Loucy (cell line): ENCODE results near the gene CGB3.

ENCODE experiments used
- EZH2phosphoT487 ChIP-seq: fragments of 200-600 bp; IDR thresholded peaks from 2 replicates; pipeline ENCODE4 v1.6.1; 2018; ENCODE audit warnings: antibody characterized with exemption, mild to moderate bottlenecking, moderate library complexity, borderline replicate concordance
- TF ChIP-seq, protein P1 (sequence below): fragments of 200-600 bp; sonication (generic); conservative IDR thresholded peaks from 2 replicates; pipeline ENCODE4 v1.5.1; 2014; ENCODE audit warnings: mild to moderate bottlenecking, antibody characterized with exemption, low read length

GRCh38 chr19:49010453-49010852 is 13.7 kb downstream of the CGB3 start:
- TF ChIP-seq, protein P1, sequence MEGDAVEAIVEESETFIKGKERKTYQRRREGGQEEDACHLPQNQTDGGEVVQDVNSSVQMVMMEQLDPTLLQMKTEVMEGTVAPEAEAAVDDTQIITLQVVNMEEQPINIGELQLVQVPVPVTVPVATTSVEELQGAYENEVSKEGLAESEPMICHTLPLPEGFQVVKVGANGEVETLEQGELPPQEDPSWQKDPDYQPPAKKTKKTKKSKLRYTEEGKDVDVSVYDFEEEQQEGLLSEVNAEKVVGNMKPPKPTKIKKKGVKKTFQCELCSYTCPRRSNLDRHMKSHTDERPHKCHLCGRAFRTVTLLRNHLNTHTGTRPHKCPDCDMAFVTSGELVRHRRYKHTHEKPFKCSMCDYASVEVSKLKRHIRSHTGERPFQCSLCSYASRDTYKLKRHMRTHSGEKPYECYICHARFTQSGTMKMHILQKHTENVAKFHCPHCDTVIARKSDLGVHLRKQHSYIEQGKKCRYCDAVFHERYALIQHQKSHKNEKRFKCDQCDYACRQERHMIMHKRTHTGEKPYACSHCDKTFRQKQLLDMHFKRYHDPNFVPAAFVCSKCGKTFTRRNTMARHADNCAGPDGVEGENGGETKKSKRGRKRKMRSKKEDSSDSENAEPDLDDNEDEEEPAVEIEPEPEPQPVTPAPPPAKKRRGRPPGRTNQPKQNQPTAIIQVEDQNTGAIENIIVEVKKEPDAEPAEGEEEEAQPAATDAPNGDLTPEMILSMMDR, result no peak
- no peak for TF ChIP-seq EZH2phosphoT487
